Measurements from ENCODE around the gene CYP46A1.

Gene CYP46A1

GRCh38 chr14:99731547-99732435, 47.7 kb downstream of the CYP46A1 start:
- no peaks in the 10 kb centered on the region for H3K27me3 ChIP-seq (ENCODE audit: insufficient read depth, poor library complexity, severe bottlenecking)
- no peaks in the 10 kb centered on the region for H3K9me3 ChIP-seq (ENCODE audit: severe bottlenecking)
- no peak overlapping the region for H3K27ac ChIP-seq (ENCODE audit: poor library complexity, severe bottlenecking)
- TF ChIP-seq CTCF (IDR thresholded peaks at IDR 0.05; ENCODE audit: poor library complexity, severe bottlenecking) = no peak
- H3K4me3 ChIP-seq (ENCODE audit: severe bottlenecking) = no peak overlapping the region
- H3K36me3 ChIP-seq (ENCODE audit: low read depth) = no peaks in the 10 kb centered on the region
- peak; percentile 72 for DNase-seq (ENCODE audit: low spot score)
- no peaks in the 10 kb centered on the region for H3K4me1 ChIP-seq (ENCODE audit: insufficient read depth, poor library complexity, severe bottlenecking)
- ATAC-seq (ENCODE audit: low read depth) = peak; percentile 13; the same call in 1 of the 3 replicates

- ATAC-seq (ENCODE audit: low read depth) = no peak
- H3K9me3 ChIP-seq (ENCODE audit: severe bottlenecking) = no peaks in the 10 kb centered on the region
- no peak overlapping the region for H3K27ac ChIP-seq (ENCODE audit: poor library complexity, severe bottlenecking)
- H3K4me1 ChIP-seq (ENCODE audit: insufficient read depth, poor library complexity, severe bottlenecking) = no peaks in the 10 kb centered on the region
- peak; percentile 67 for DNase-seq (ENCODE audit: low spot score)
- no peaks in the 10 kb centered on the region for H3K36me3 ChIP-seq (ENCODE audit: low read depth)
- no peak overlapping the region for H3K4me3 ChIP-seq (ENCODE audit: severe bottlenecking)
- H3K27me3 ChIP-seq (ENCODE audit: insufficient read depth, poor library complexity, severe bottlenecking) = no peaks in the 10 kb centered on the region
- no peak for TF ChIP-seq CTCF (IDR thresholded peaks at IDR 0.05; ENCODE audit: poor library complexity, severe bottlenecking)
Observed at GRCh38 chr14:99732436-99733210, 48.5 kb downstream of the CYP46A1 start.

DNA sequence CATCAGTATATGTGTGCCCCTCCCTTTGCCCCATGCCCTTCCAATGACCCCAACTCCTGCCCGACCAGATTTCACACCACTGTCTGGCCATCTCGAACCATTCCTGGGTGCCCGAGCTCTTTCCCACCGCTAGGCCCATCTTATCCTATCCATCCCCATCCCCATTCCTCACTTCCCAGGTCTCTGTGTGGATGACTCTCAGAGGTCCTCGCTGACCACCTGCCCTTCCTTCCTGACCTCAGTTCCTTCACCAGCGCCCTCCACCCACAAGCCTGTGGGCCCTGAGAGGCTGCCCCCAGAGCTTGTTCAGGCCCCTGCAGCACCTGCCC, 49.1 kb downstream of the CYP46A1 start:
- no peaks in the 10 kb centered on the region for H3K27me3 ChIP-seq (ENCODE audit: insufficient read depth, poor library complexity, severe bottlenecking)
- TF ChIP-seq CTCF (IDR thresholded peaks at IDR 0.05; ENCODE audit: poor library complexity, severe bottlenecking) = no peak
- no peaks in the 10 kb centered on the region for H3K36me3 ChIP-seq (ENCODE audit: low read depth)
- no peaks in the 10 kb centered on the region for H3K4me1 ChIP-seq (ENCODE audit: insufficient read depth, poor library complexity, severe bottlenecking)
- ATAC-seq (ENCODE audit: low read depth) (no peak), DNase-seq (ENCODE audit: low spot score) (peak; percentile 58)
- no peak overlapping the region for H3K27ac ChIP-seq (ENCODE audit: poor library complexity, severe bottlenecking)
- H3K4me3 ChIP-seq (ENCODE audit: severe bottlenecking) = no peak overlapping the region
- H3K9me3 ChIP-seq (ENCODE audit: severe bottlenecking) = no peaks in the 10 kb centered on the region

DNA sequence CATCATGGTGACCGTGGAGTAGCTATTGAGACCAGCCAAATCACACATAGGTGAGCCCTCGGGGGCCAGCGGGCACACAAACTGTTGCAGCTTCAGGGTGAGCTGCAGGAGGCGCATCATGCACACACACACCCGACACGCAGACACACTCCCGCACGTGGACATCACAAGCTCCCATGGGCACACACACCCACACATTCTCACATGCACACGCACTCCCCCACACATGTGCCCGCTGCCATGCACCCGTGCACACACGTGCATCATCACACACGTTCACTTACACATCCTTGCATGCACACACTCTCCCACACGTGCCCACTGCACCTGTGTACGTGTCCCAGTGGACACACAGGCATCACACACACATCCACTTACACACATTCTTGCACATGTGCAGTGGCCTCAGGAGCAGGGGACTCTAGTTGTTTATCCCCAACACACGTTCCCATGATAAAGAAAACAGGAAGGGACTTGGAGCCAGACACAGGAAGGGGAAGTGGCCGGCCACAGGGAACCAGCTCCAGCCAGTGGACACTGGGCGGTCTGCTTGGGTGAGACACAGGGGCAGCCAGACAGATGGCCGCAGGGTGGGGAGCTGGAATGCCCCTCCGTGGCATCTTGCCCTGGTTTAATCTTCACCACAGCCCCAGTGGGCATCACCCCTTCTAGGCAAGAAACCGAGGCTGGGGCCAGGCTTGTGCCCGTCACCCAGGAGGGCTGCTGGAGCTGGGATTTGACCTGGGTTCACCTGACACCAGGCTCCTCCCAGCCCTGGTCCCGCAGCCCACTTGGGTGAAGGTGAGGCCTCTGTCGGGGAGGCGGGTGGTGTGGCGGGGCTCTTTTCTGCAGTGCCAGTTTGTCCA, 49.7 kb downstream of the CYP46A1 start:
- TF ChIP-seq CTCF (IDR thresholded peaks at IDR 0.05; ENCODE audit: poor library complexity, severe bottlenecking) = no peak
- ATAC-seq (ENCODE audit: low read depth) (no peak), DNase-seq (ENCODE audit: low spot score) (peak; percentile 66)

More for the DNA sequence above, 49.7 kb downstream of the CYP46A1 start:
- Histone ChIP-seq H3K9me3 (ENCODE audit: severe bottlenecking) (no peaks in the 10 kb centered on the region), H3K27me3 (ENCODE audit: insufficient read depth, poor library complexity, severe bottlenecking) (no peaks in the 10 kb centered on the region), H3K36me3 (ENCODE audit: low read depth) (no peaks in the 10 kb centered on the region), H3K27ac (ENCODE audit: poor library complexity, severe bottlenecking) (no peak overlapping the region), H3K4me1 (ENCODE audit: insufficient read depth, poor library complexity, severe bottlenecking) (no peaks in the 10 kb centered on the region), H3K4me3 (ENCODE audit: severe bottlenecking) (no peak overlapping the region)
